HCT116 (cell line): ENCODE results near the gene MAP4K4. TPM values are rescaled to one million over a fixed set of nuclear protein-coding genes. Genes with fewer than 3 reads are reported as not detected.

Experiments used
- ATAC-seq: fragments of 200-7000 bp; cut with Tn5 transposase; 2 replicates; pipeline ENCODE4 v1.9.1; 2020; ENCODE audit warnings: mild to moderate bottlenecking, moderate library complexity
- BruUV-seq: library from RNA; stranded (reverse); fragments of 400-500 nt; replicated peaks from 2 replicates; lab custom pipeline; 2021; lab: Mats Ljungman, UMichigan
- CTCF ChIA-PET: fragments of 300-600 bp; sonication (Branson Sonifier 250); formaldehyde crosslinking; loops from one replicate; lab custom pipeline; 2021; ENCODE audit warnings: antibody characterized with exemption; lab: Charles Lee
- POLR2A ChIA-PET: fragments of 300-600, 350-600 bp; sonication (Branson Sonifier 250); formaldehyde crosslinking; loops from one replicate; lab custom pipeline; 2021; ENCODE audit warnings: antibody characterized with exemption; lab: Charles Lee
- RAD21 ChIA-PET, 2 experiments: fragments of 300-600 bp; sonication (Branson Sonifier 250); formaldehyde crosslinking; loops; one replicate each; lab custom pipeline; 2023; ENCODE audit warnings: low total read pairs in 2 of 2; ENCODE audit not compliant: uncharacterized antibody in 2 of 2, unreplicated experiment in 2 of 2, low non-redundant PET in 1 of 2; lab: Charles Lee
- DNase-seq: peaks from one replicate; pipeline ENCODE4 v3.0.0-alpha.2; 2010; ENCODE audit warnings: low read depth, low spot score
- H2AFZ ChIP-seq: fragments of 200-600 bp; shearing (Covaris generic), sonication (generic); 2 replicates; pipeline ENCODE4 v1.6.1; 2017; ENCODE audit warnings: low read depth, mixed run types, mixed read lengths, antibody characterized with exemption, low read length; ENCODE audit not compliant: poor library complexity, severe bottlenecking
- H3K27ac ChIP-seq: 2 replicates; pipeline ENCODE4 v1.5.1; 2012; ENCODE audit warnings: low read depth, low read length
- H3K27me3 ChIP-seq: fragments of 200-600 bp; sonication (generic); 2 replicates; pipeline ENCODE4 v1.6.1; 2016; ENCODE audit warnings: mixed run types, low read length, mixed read lengths; ENCODE audit not compliant: insufficient read depth
- H3K36me3 ChIP-seq, 2 experiments: fragments of 200-500 bp in 1 of 2; fragments of 200-600 bp in 1 of 2; sonication (Bioruptor generic) in 1 of 2; sonication (generic) in 1 of 2; 2 replicates each; pipeline versions ENCODE4 v1.5.1 to v1.6.1; 2014 to 2016; ENCODE audit warnings: low read length in 2 of 2, inconsistent platforms in 1 of 2, mixed read lengths in 1 of 2, mixed run types in 1 of 2; ENCODE audit not compliant: insufficient read depth in 2 of 2, control insufficient read depth in 1 of 2
- H3K4me1 ChIP-seq, 2 experiments: fragments of 200-600 bp in 1 of 2; sonication (generic) in 1 of 2; 2 replicates each; pipeline versions ENCODE4 v1.5.1 to v1.6.1; 2012 to 2017; ENCODE audit warnings: low read length in 2 of 2, inconsistent platforms in 1 of 2, mild to moderate bottlenecking in 1 of 2, mixed read lengths in 1 of 2, mixed run types in 1 of 2, moderate library complexity in 1 of 2; ENCODE audit not compliant: insufficient read depth in 2 of 2, control insufficient read depth in 1 of 2
- H3K4me2 ChIP-seq: fragments of 200-600 bp; sonication (generic); 2 replicates; pipeline ENCODE4 v1.6.1; 2017; ENCODE audit warnings: mixed run types, low read length, mixed read lengths
- H3K4me3 ChIP-seq, 2 experiments: fragments of 200-600 bp in 1 of 2; sonication (generic) in 1 of 2; replicated peaks in 1 of 2; 2 replicates each; pipeline ENCODE4 v1.5.1; 2011 to 2016; ENCODE audit warnings: low read length in 2 of 2, control low read depth in 1 of 2, low read depth in 1 of 2, mild to moderate bottlenecking in 1 of 2, mixed read lengths in 1 of 2, mixed run types in 1 of 2
- H3K79me2 ChIP-seq: fragments of 200-600 bp; sonication (generic); 2 replicates; pipeline ENCODE4 v1.6.1; 2017; ENCODE audit warnings: mild to moderate bottlenecking, mixed run types, low read length, moderate library complexity, mixed read lengths; ENCODE audit not compliant: insufficient read depth
- H3K9ac ChIP-seq: fragments of 200-600 bp; sonication (generic); 2 replicates; pipeline ENCODE4 v1.6.1; 2016; ENCODE audit warnings: low read length, mixed read lengths
- H3K9me2 ChIP-seq: fragments of 200-600 bp; sonication (generic), shearing (Covaris generic); 2 replicates; pipeline ENCODE4 v1.6.1; 2017; ENCODE audit warnings: mixed run types, mild to moderate bottlenecking, moderate library complexity; ENCODE audit not compliant: insufficient read depth
- H3K9me3 ChIP-seq, 2 experiments: fragments of 200-500 bp in 1 of 2; fragments of 200-600 bp in 1 of 2; sonication (Bioruptor generic) in 1 of 2; sonication (generic) in 1 of 2; 2 replicates each; pipeline ENCODE4 v1.6.1; 2014 to 2017; ENCODE audit warnings: low read length in 2 of 2, mixed read lengths in 2 of 2, inconsistent platforms in 1 of 2, low read depth in 1 of 2, mild to moderate bottlenecking in 1 of 2, mixed run types in 1 of 2, moderate library complexity in 1 of 2; ENCODE audit not compliant: control insufficient read depth in 1 of 2, insufficient read depth in 1 of 2
- H4K20me1 ChIP-seq: fragments of 200-600 bp; sonication (generic), shearing (Covaris generic); 2 replicates; pipeline ENCODE4 v1.6.1; 2017; ENCODE audit warnings: mixed run types, mild to moderate bottlenecking, moderate library complexity; ENCODE audit not compliant: insufficient read depth
- EZH2 ChIP-seq: fragments of 200-600 bp; sonication (generic); IDR thresholded peaks from 2 replicates; pipeline ENCODE4 v1.6.1; 2017; ENCODE audit warnings: antibody characterized with exemption, mixed run types
- REST ChIP-seq: IDR thresholded peaks from 2 replicates; pipeline ENCODE4 v1.6.1; 2012; ENCODE audit warnings: low read depth
- YY1 ChIP-seq: IDR thresholded peaks from 2 replicates; pipeline ENCODE4 v1.6.1; 2011; ENCODE audit warnings: low read length, low read depth, moderate library complexity, mild to moderate bottlenecking; ENCODE audit not compliant: insufficient replicate concordance; ENCODE audit errors: extremely low read depth
- ZBTB33 ChIP-seq: IDR thresholded peaks from 2 replicates; pipeline ENCODE4 v1.6.1; 2011; ENCODE audit warnings: mild to moderate bottlenecking, low read length, moderate library complexity; ENCODE audit not compliant: insufficient replicate concordance; ENCODE audit errors: extremely low read depth
- intact Hi-C: fragments of 100-400 bp; cut with micrococcal nuclease; formaldehyde crosslinking; loops from 2 replicates; pipeline ENCODE4 v1.10.0; 2022
- total RNA-seq: library from RNA; stranded (reverse); gene quantifications from one replicate; pipeline ENCODE4 v1.2.1, GENCODE V29; 2021; ENCODE audit not compliant: unreplicated experiment

Gene MAP4K4
- total RNA-seq, 1 experiment from 2014 or later = 62.3 TPM

- no peak for TF ChIP-seq YY1
- no peak for TF ChIP-seq EZH2
- TF ChIP-seq ZBTB33 = no peak
- no peak for TF ChIP-seq REST
- Histone ChIP-seq H2AFZ (no peak overlapping the region), H3K4me2 (no peak overlapping the region), H3K36me3 (no peaks in the 10 kb centered on the region), H3K4me1 (peaks cover 0 to 4% of the 10 kb centered on the region in 2 experiments; a peak in 1 of 4 replicates), H3K9me3 (no peaks in the 10 kb centered on the region), H3K27ac (no peak overlapping the region), H3K27me3 (no peaks in the 10 kb centered on the region), H3K9ac (no peak overlapping the region), H3K9me2 (no peaks in the 10 kb centered on the region), H4K20me1 (no peaks in the 10 kb centered on the region), H3K79me2 (peaks cover 94% of the 10 kb centered on the region), H3K4me3 (no peak overlapping the region)
- RAD21 ChIA-PET = no interaction called here
- CTCF ChIA-PET = interaction anchor here (0.7 kb wide), 1 partner anchor 45 kb away, joined by 7 read pairs; no protein-coding TSS in a partner anchor
- no TSS peak for BruUV-seq
- POLR2A ChIA-PET = no interaction called here
- ATAC-seq (no peak), DNase-seq (no peak)
- intact Hi-C loops = no loop called here
Observed at GRCh38 chr2:101731221-101732054, 33.9 kb downstream of the MAP4K4 start.
